Measurements from ENCODE around the gene PGAP6. TPM values are rescaled to one million over a fixed set of nuclear protein-coding genes. Genes with fewer than 3 reads are reported as not detected.

PGAP6 gene
- total and polyA plus RNA-seq, 2 of the 13 experiments (the other 11 are each of a cell fraction or from before 2014, with no cell fraction given): 52.7 to 136 TPM

GRCh38 chr16:360698-361336, 21.0 kb downstream of the PGAP6 start:
- peaks cover 89% of the 10 kb centered on the region for H3K4me1 ChIP-seq (ENCODE audit: insufficient read depth, low read length)
- peak overlapping the region; percentile 59 for H3K4me2 ChIP-seq (ENCODE audit: low read depth, low read length)
- H4K20me1 ChIP-seq (ENCODE audit: insufficient read depth, low read length): no peaks in the 10 kb centered on the region
- in situ Hi-C loops (cut with HindIII; ENCODE audit: extremely low pct_ligation_motif_present, low pct_unique_long_range_greater_than_20kb): loop anchor here (5.0 kb wide), 1 partner anchor 89 kb away; no protein-coding TSS in a partner anchor
- H3K79me2 ChIP-seq (ENCODE audit: insufficient read depth, low read length): no peaks in the 10 kb centered on the region
- H3K9ac ChIP-seq (ENCODE audit: insufficient read depth, low read depth, low read length): peak overlapping the region; percentile 34
- peak overlapping the region; percentile 62 for H3K27ac ChIP-seq (ENCODE audit: extremely low read length, insufficient read depth, low read length)
- H3K27me3 ChIP-seq (ENCODE audit: control insufficient read depth in 1 of 2, insufficient read depth in 2 of 2, low read length in 2 of 2): peaks cover 1 to 13% of the 10 kb centered on the region in 2 experiments; a peak in 4 of 5 replicates
- ATAC-seq (no peak), DNase-seq (ENCODE audit: low spot score) (no peak), FAIRE-seq (no peak)
- ChIA-PET POLR2A (interaction anchor here (0.7 to 2.7 kb wide), 2 partner anchors 8 to 264 kb away, joined by 4 to 15 read pairs; partner anchors contain the start of gene AXIN1), CTCF (ENCODE audit: low intra/inter-chr PET ratio, low total read pairs) (no interaction called here)
- no peaks in the 10 kb centered on the region for H3K36me3 ChIP-seq (replicated peaks in 1 of 2; ENCODE audit: control insufficient read depth in 1 of 2, insufficient read depth in 2 of 2, low read length in 2 of 2)
- H2AFZ ChIP-seq (ENCODE audit: low read length): no peak overlapping the region
- H3K9me3 ChIP-seq (ENCODE audit: low read length): no peaks in the 10 kb centered on the region
- WGBS (ENCODE audit: low lambda C conversion rate): 87% methylated on average over 38 of the region's 47 CpGs
- BruUV-seq (replicated peaks): no TSS peak
- intact Hi-C loops (cut with micrococcal nuclease; ENCODE audit: unreplicated experiment): loop anchor here (5.0 kb wide), 2 partner anchors 134 to 244 kb away; partner anchors contain the start of gene LUC7L
- H3K4me3 ChIP-seq (replicated peaks in 1 of 3; ENCODE audit: insufficient read depth in 1 of 3, low read depth in 2 of 3, low read length in 3 of 3): peak overlapping the region in 2 of 3 experiments; percentile 12 to 23; a peak in 2 of 6 replicates
- TF ChIP-seq ZNF160 (CRISPR knock-in tag; IDR thresholded peaks at IDR 0.05) (no peak), ZBTB26 (CRISPR knock-in tag; IDR thresholded peaks at IDR 0.05; ENCODE audit: borderline replicate concordance) (no peak), KDM3A (CRISPR knock-in tag; IDR thresholded peaks at IDR 0.05; ENCODE audit: low read depth) (no peak), PLRG1 (conservative IDR thresholded peaks at IDR 0.05) (no peak), ZNF335 (CRISPR knock-in tag; IDR thresholded peaks at IDR 0.05) (no peak), ZNF639 (CRISPR knock-in tag; conservative IDR thresholded peaks at IDR 0.05) (no peak; the same call in 1 of the 2 replicates), ZBTB20 (CRISPR knock-in tag; IDR thresholded peaks at IDR 0.05; ENCODE audit: borderline replicate concordance, low read depth) (peak; percentile 11; the same call in 1 of the 2 replicates), NFRKB (IDR thresholded peaks at IDR 0.05) (no peak), ZBTB8A (CRISPR knock-in tag; IDR thresholded peaks at IDR 0.05; ENCODE audit: borderline replicate concordance, low read depth) (no peak), BATF2 (CRISPR knock-in tag; IDR thresholded peaks at IDR 0.05) (0 out of 2 replicates have a peak, but pooled peaks have one; percentile 12), MLXIP (CRISPR knock-in tag; IDR thresholded peaks at IDR 0.05; ENCODE audit: borderline replicate concordance) (no peak), CENPX (CRISPR knock-in tag; IDR thresholded peaks at IDR 0.05) (no peak), FIP1L1 (IDR thresholded peaks at IDR 0.05; ENCODE audit: borderline replicate concordance, insufficient read depth, low read depth, low read length) (no peak), MXD4 (CRISPR knock-in tag; IDR thresholded peaks at IDR 0.05) (no peak), EEA1 (CRISPR knock-in tag; IDR thresholded peaks at IDR 0.05; ENCODE audit: borderline replicate concordance) (no peak), KDM4B (CRISPR knock-in tag; IDR thresholded peaks at IDR 0.05) (no peak), ZNF790 (CRISPR knock-in tag; IDR thresholded peaks at IDR 0.05; ENCODE audit: borderline replicate concordance) (no peak), ZNF75D (CRISPR knock-in tag; IDR thresholded peaks at IDR 0.05; ENCODE audit: borderline replicate concordance) (no peak), TP53 (CRISPR knock-in tag; conservative IDR thresholded peaks at IDR 0.05) (no peak)
